HCT116 (cell line): ENCODE measurements around the gene TNNC2. TPM values are rescaled to one million over a fixed set of nuclear protein-coding genes. Genes with fewer than 3 reads are reported as not detected.

Source experiments
- ATAC-seq: fragments of 200-7000 bp; cut with Tn5 transposase; 2 replicates; pipeline ENCODE4 v1.9.1; 2020; ENCODE audit warnings: mild to moderate bottlenecking, moderate library complexity
- BruUV-seq: library from RNA; stranded (reverse); fragments of 400-500 nt; replicated peaks from 2 replicates; lab custom pipeline; 2021; lab: Mats Ljungman, UMichigan
- CTCF ChIA-PET: fragments of 300-600 bp; sonication (Branson Sonifier 250); formaldehyde crosslinking; loops from one replicate; lab custom pipeline; 2021; ENCODE audit warnings: antibody characterized with exemption; lab: Charles Lee
- POLR2A ChIA-PET: fragments of 300-600, 350-600 bp; sonication (Branson Sonifier 250); formaldehyde crosslinking; loops from one replicate; lab custom pipeline; 2021; ENCODE audit warnings: antibody characterized with exemption; lab: Charles Lee
- RAD21 ChIA-PET, 2 experiments: fragments of 300-600 bp; sonication (Branson Sonifier 250); formaldehyde crosslinking; loops; one replicate each; lab custom pipeline; 2023; ENCODE audit warnings: low total read pairs in 2 of 2; ENCODE audit not compliant: uncharacterized antibody in 2 of 2, unreplicated experiment in 2 of 2, low non-redundant PET in 1 of 2; lab: Charles Lee
- DNase-seq: peaks from one replicate; pipeline ENCODE4 v3.0.0-alpha.2; 2010; ENCODE audit warnings: low read depth, low spot score
- H2AFZ ChIP-seq: fragments of 200-600 bp; shearing (Covaris generic), sonication (generic); 2 replicates; pipeline ENCODE4 v1.6.1; 2017; ENCODE audit warnings: low read depth, mixed run types, mixed read lengths, antibody characterized with exemption, low read length; ENCODE audit not compliant: poor library complexity, severe bottlenecking
- H3K27ac ChIP-seq: 2 replicates; pipeline ENCODE4 v1.5.1; 2012; ENCODE audit warnings: low read depth, low read length
- H3K27me3 ChIP-seq: fragments of 200-600 bp; sonication (generic); 2 replicates; pipeline ENCODE4 v1.6.1; 2016; ENCODE audit warnings: mixed run types, low read length, mixed read lengths; ENCODE audit not compliant: insufficient read depth
- H3K36me3 ChIP-seq, 2 experiments: fragments of 200-500 bp in 1 of 2; fragments of 200-600 bp in 1 of 2; sonication (Bioruptor generic) in 1 of 2; sonication (generic) in 1 of 2; 2 replicates each; pipeline versions ENCODE4 v1.5.1 to v1.6.1; 2014 to 2016; ENCODE audit warnings: low read length in 2 of 2, inconsistent platforms in 1 of 2, mixed read lengths in 1 of 2, mixed run types in 1 of 2; ENCODE audit not compliant: insufficient read depth in 2 of 2, control insufficient read depth in 1 of 2
- H3K4me1 ChIP-seq, 2 experiments: fragments of 200-600 bp in 1 of 2; sonication (generic) in 1 of 2; 2 replicates each; pipeline versions ENCODE4 v1.5.1 to v1.6.1; 2012 to 2017; ENCODE audit warnings: low read length in 2 of 2, inconsistent platforms in 1 of 2, mild to moderate bottlenecking in 1 of 2, mixed read lengths in 1 of 2, mixed run types in 1 of 2, moderate library complexity in 1 of 2; ENCODE audit not compliant: insufficient read depth in 2 of 2, control insufficient read depth in 1 of 2
- H3K4me2 ChIP-seq: fragments of 200-600 bp; sonication (generic); 2 replicates; pipeline ENCODE4 v1.6.1; 2017; ENCODE audit warnings: mixed run types, low read length, mixed read lengths
- H3K4me3 ChIP-seq, 2 experiments: fragments of 200-600 bp in 1 of 2; sonication (generic) in 1 of 2; replicated peaks in 1 of 2; 2 replicates each; pipeline ENCODE4 v1.5.1; 2011 to 2016; ENCODE audit warnings: low read length in 2 of 2, control low read depth in 1 of 2, low read depth in 1 of 2, mild to moderate bottlenecking in 1 of 2, mixed read lengths in 1 of 2, mixed run types in 1 of 2
- H3K79me2 ChIP-seq: fragments of 200-600 bp; sonication (generic); 2 replicates; pipeline ENCODE4 v1.6.1; 2017; ENCODE audit warnings: mild to moderate bottlenecking, mixed run types, low read length, moderate library complexity, mixed read lengths; ENCODE audit not compliant: insufficient read depth
- H3K9ac ChIP-seq: fragments of 200-600 bp; sonication (generic); 2 replicates; pipeline ENCODE4 v1.6.1; 2016; ENCODE audit warnings: low read length, mixed read lengths
- H3K9me2 ChIP-seq: fragments of 200-600 bp; sonication (generic), shearing (Covaris generic); 2 replicates; pipeline ENCODE4 v1.6.1; 2017; ENCODE audit warnings: mixed run types, mild to moderate bottlenecking, moderate library complexity; ENCODE audit not compliant: insufficient read depth
- H3K9me3 ChIP-seq, 2 experiments: fragments of 200-500 bp in 1 of 2; fragments of 200-600 bp in 1 of 2; sonication (Bioruptor generic) in 1 of 2; sonication (generic) in 1 of 2; 2 replicates each; pipeline ENCODE4 v1.6.1; 2014 to 2017; ENCODE audit warnings: low read length in 2 of 2, mixed read lengths in 2 of 2, inconsistent platforms in 1 of 2, low read depth in 1 of 2, mild to moderate bottlenecking in 1 of 2, mixed run types in 1 of 2, moderate library complexity in 1 of 2; ENCODE audit not compliant: control insufficient read depth in 1 of 2, insufficient read depth in 1 of 2
- H4K20me1 ChIP-seq: fragments of 200-600 bp; sonication (generic), shearing (Covaris generic); 2 replicates; pipeline ENCODE4 v1.6.1; 2017; ENCODE audit warnings: mixed run types, mild to moderate bottlenecking, moderate library complexity; ENCODE audit not compliant: insufficient read depth
- ATF3 ChIP-seq: IDR thresholded peaks from 2 replicates; pipeline ENCODE4 v1.6.1; 2012
- EGR1 ChIP-seq: IDR thresholded peaks from 2 replicates; pipeline ENCODE4 v1.6.1; 2012; ENCODE audit warnings: low read depth
- ELF1 ChIP-seq: IDR thresholded peaks from 2 replicates; pipeline ENCODE4 v1.6.1; 2012; ENCODE audit warnings: low read depth, borderline replicate concordance
- JUND ChIP-seq: IDR thresholded peaks from 2 replicates; pipeline ENCODE4 v1.6.1; 2012
- SIN3A ChIP-seq: IDR thresholded peaks from 2 replicates; pipeline ENCODE4 v1.6.1; 2012; ENCODE audit warnings: low read depth
- SRF ChIP-seq: IDR thresholded peaks from 2 replicates; pipeline ENCODE4 v1.6.1; 2012; ENCODE audit warnings: low read depth
- ZBTB33 ChIP-seq: IDR thresholded peaks from 2 replicates; pipeline ENCODE4 v1.6.1; 2011; ENCODE audit warnings: mild to moderate bottlenecking, low read length, moderate library complexity; ENCODE audit not compliant: insufficient replicate concordance; ENCODE audit errors: extremely low read depth
- ZFX ChIP-seq: fragments of 450-650 bp; IDR thresholded peaks from 2 replicates; pipeline ENCODE4 v1.6.1; 2017
- ZNF274 ChIP-seq: fragments of 200-500 bp; sonication (Bioruptor generic); IDR thresholded peaks from 2 replicates; pipeline ENCODE4 v1.6.1; 2014; ENCODE audit warnings: mild to moderate bottlenecking, low read depth, low read length, inconsistent platforms
- intact Hi-C: fragments of 100-400 bp; cut with micrococcal nuclease; formaldehyde crosslinking; loops from 2 replicates; pipeline ENCODE4 v1.10.0; 2022
- total RNA-seq: library from RNA; stranded (reverse); gene quantifications from one replicate; pipeline ENCODE4 v1.2.1, GENCODE V29; 2021; ENCODE audit not compliant: unreplicated experiment

TNNC2 gene
- total RNA-seq, 1 experiment from 2014 or later, result not detected

DNA sequence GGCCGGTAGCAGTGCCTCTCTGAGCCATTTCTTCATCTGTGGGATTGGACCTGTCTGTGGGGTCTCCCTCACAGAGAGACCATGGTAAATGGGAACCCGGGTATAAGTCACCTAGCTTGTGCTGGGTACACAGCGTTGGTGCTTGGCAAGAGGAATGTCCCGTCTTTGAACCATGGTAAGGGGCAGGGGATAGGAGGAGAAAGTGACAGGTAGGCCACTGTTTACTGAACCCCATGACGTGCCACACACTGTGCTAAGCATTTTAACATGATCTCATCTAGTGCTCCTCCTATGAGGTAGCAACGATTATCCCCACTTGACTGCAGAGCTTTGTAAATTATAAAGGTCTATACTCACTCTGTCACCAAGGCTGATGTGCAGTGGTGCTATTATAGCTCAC, 600 bp upstream of the TNNC2 start:
- H3K9me2 ChIP-seq, result no peaks in the 10 kb centered on the region
- DNase-seq (no peak), ATAC-seq (no peak)
- POLR2A ChIA-PET, result no interaction called here
- H2AFZ ChIP-seq, result no peak overlapping the region
- H3K36me3 ChIP-seq, result no peaks in the 10 kb centered on the region
- intact Hi-C loops, result no loop called here
- peaks cover 13 to 18% of the 10 kb centered on the region in 2 experiments; a peak in 3 of 4 replicates for H3K4me1 ChIP-seq
- no peak overlapping the region for H3K9ac ChIP-seq
- H3K9me3 ChIP-seq, result no peaks in the 10 kb centered on the region
- RAD21 ChIA-PET, result no interaction called here
- CTCF ChIA-PET, result no interaction called here
- TF ChIP-seq SIN3A (no peak), ATF3 (no peak), ZBTB33 (no peak), ZFX (no peak), JUND (no peak), ZNF274 (no peak), ELF1 (no peak), EGR1 (no peak), SRF (no peak)
- H4K20me1 ChIP-seq, result no peaks in the 10 kb centered on the region
- no peaks in the 10 kb centered on the region for H3K27me3 ChIP-seq
- H3K27ac ChIP-seq, result no peak overlapping the region
- H3K79me2 ChIP-seq, result no peaks in the 10 kb centered on the region
- no peak overlapping the region for H3K4me2 ChIP-seq
- H3K4me3 ChIP-seq, result no peak overlapping the region
- BruUV-seq, result no TSS peak
